Gastroesophageal sphincter (tissue), 4 donors: ENCODE measurements around the gene RUNX2. TPM values are rescaled to one million over a fixed set of nuclear protein-coding genes. Genes with fewer than 3 reads are reported as not detected.

ENCODE experiments used
- ATAC-seq: fragments of 150-250 bp; one replicate; pipeline ENCODE4 v1.9.1; 2016; ENCODE audit warnings: mild to moderate bottlenecking, moderate library complexity
- H3K27ac ChIP-seq, 4 donors: fragments of 200-600 bp; sonication (generic) in 3 of 4; 1 replicate in 3 of 4; 2 replicates in 1 of 4; pipeline ENCODE4 v1.5.1; 2016 to 2019
- H3K27me3 ChIP-seq: fragments of 200-600 bp; sonication (generic); one replicate; pipeline ENCODE4 v1.5.1; 2019
- H3K36me3 ChIP-seq, 2 donors: fragments of 200-600 bp; sonication (generic); one replicate each; pipeline ENCODE4 v1.5.1; 2019; ENCODE audit warnings: control low read depth in 1 of 2
- H3K4me1 ChIP-seq, 3 donors: fragments of 200-600 bp; sonication (generic); 1 replicate in 2 of 3; 2 replicates in 1 of 3; pipeline ENCODE4 v1.5.1; 2016 to 2019; ENCODE audit warnings: control low read depth in 2 of 3
- H3K4me3 ChIP-seq, 2 donors: fragments of 200-600 bp; sonication (generic); one replicate each; pipeline ENCODE4 v1.5.1; 2019; ENCODE audit warnings: mild to moderate bottlenecking in 1 of 2, moderate library complexity in 1 of 2
- H3K9me3 ChIP-seq, 3 donors: fragments of 200-600 bp; sonication (generic); one replicate each; pipeline ENCODE4 v1.5.1; 2017 to 2019; ENCODE audit warnings: control low read depth in 2 of 3
- EP300 ChIP-seq: sonication (generic); formaldehyde crosslinking; IDR thresholded peaks from one replicate; pipeline ENCODE4 v1.6.1; 2017; ENCODE audit warnings: antibody characterized with exemption, mild to moderate bottlenecking
- POLR2A ChIP-seq, 2 donors: fragments of 450-650 bp; IDR thresholded peaks; one replicate each; pipeline ENCODE4 v1.6.1; 2017; ENCODE audit warnings: antibody characterized with exemption in 2 of 2, mild to moderate bottlenecking in 2 of 2, moderate library complexity in 1 of 2
- POLR2AphosphoS5 ChIP-seq: sonication (generic); formaldehyde crosslinking; IDR thresholded peaks from one replicate; pipeline ENCODE4 v1.6.1; 2017; ENCODE audit warnings: antibody characterized with exemption
- WGBS, 2 donors: methylation state at CpG; one replicate each; pipeline ENCODE4 v1.1.5; 2018; ENCODE audit warnings: low coverage in 1 of 2; 5-methylcytosine and 5-hydroxymethylcytosine counted together
- total RNA-seq, 4 donors: library from RNA; depleted of rRNA; stranded (reverse); fragments of >200 nt; gene quantifications; one replicate each; pipeline ENCODE4 v1.1.0, GENCODE V29; 2016
- TF ChIP-seq, protein P1 (sequence below), 4 experiments: fragments of 200-600 bp in 2 of 4; fragments of 450-650 bp in 2 of 4; sonication (generic) in 1 of 4; IDR thresholded peaks; one replicate each; pipeline ENCODE4 v1.5.1; 2017 to 2019; ENCODE audit warnings: antibody characterized with exemption in 4 of 4, mild to moderate bottlenecking in 2 of 4, moderate library complexity in 2 of 4

RUNX2 gene
- total RNA-seq, 4 donors from 2014 or later, result 0.16 to 0.94 (median 0.65) TPM

DNA sequence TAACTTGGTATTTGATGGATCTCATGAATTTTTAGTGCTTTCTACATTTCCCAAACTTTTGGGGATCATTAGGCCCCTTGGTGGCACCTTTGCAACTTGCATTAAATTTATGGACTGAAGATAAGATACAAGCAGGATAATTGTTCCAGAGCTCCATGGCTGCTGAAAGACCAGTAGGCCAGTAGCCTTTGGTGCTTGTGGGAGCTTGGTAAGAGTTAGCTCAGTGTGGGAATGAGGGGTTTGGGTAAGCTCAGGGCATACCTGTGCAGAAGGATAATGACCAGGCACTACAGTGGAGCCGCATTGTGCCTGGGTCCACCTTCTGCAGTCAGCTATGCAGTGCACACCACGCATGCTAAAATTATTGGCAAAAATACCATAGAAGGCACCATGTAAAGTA lies 290.1 kb downstream of the RUNX2 start:
- H3K27ac ChIP-seq, result no peak overlapping the region
- 88 to 94% methylated on average over 2 of the region's 2 CpGs for WGBS, 2 donors
- H3K36me3 ChIP-seq, result no peaks in the 10 kb centered on the region
- no peaks in the 10 kb centered on the region for H3K9me3 ChIP-seq
- no peaks in the 10 kb centered on the region for H3K4me1 ChIP-seq
- ATAC-seq, result no peak
- peaks cover 6% of the 10 kb centered on the region for H3K27me3 ChIP-seq
- TF ChIP-seq POLR2A (IDR thresholded peaks at IDR 0.05), result no peak
- no peak for TF ChIP-seq POLR2AphosphoS5
- TF ChIP-seq EP300, result no peak
- TF ChIP-seq, protein P1, sequence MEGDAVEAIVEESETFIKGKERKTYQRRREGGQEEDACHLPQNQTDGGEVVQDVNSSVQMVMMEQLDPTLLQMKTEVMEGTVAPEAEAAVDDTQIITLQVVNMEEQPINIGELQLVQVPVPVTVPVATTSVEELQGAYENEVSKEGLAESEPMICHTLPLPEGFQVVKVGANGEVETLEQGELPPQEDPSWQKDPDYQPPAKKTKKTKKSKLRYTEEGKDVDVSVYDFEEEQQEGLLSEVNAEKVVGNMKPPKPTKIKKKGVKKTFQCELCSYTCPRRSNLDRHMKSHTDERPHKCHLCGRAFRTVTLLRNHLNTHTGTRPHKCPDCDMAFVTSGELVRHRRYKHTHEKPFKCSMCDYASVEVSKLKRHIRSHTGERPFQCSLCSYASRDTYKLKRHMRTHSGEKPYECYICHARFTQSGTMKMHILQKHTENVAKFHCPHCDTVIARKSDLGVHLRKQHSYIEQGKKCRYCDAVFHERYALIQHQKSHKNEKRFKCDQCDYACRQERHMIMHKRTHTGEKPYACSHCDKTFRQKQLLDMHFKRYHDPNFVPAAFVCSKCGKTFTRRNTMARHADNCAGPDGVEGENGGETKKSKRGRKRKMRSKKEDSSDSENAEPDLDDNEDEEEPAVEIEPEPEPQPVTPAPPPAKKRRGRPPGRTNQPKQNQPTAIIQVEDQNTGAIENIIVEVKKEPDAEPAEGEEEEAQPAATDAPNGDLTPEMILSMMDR (IDR thresholded peaks at IDR 0.05), result no peak
- no peak overlapping the region for H3K4me3 ChIP-seq

DNA sequence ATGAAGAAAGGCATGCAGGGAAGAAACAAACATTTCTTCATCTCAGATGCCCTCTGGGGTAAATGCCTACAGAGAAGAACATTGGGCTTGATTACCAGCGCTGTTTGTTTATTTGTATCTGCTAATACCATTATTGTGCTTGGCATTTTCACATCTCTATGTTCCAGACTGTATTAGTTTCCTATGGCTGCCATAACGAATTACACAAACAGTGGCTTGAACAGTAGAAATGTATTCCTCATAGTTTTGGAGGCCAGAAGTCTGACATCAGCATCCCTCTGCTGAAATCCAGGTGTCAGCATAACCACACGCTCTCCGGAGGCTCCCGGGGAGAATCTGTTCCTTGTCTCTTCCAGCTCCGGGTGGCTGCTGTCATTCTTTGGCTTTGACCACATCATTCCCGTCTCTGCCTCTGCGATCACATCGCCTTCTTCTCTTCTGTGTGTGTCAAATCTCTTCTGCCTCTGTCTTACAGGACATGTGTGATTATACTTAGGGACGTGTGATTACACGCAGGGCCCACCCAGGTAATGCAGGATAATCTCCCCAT lies 291.2 kb downstream of the RUNX2 start:
- no peaks in the 10 kb centered on the region for H3K36me3 ChIP-seq
- TF ChIP-seq POLR2A (IDR thresholded peaks at IDR 0.05), result no peak
- TF ChIP-seq, protein P1 (IDR thresholded peaks at IDR 0.05), result no peak
- no peak for TF ChIP-seq POLR2AphosphoS5
- no peak for TF ChIP-seq EP300
- ATAC-seq, result no peak
- WGBS, 2 donors, result 70 to 92% methylated on average over 9 to 11 of the region's 11 CpGs
- no peaks in the 10 kb centered on the region for H3K4me1 ChIP-seq
- peaks cover 6% of the 10 kb centered on the region for H3K27me3 ChIP-seq
- H3K27ac ChIP-seq, result no peak overlapping the region
- no peaks in the 10 kb centered on the region for H3K9me3 ChIP-seq
- H3K4me3 ChIP-seq, result no peak overlapping the region

DNA sequence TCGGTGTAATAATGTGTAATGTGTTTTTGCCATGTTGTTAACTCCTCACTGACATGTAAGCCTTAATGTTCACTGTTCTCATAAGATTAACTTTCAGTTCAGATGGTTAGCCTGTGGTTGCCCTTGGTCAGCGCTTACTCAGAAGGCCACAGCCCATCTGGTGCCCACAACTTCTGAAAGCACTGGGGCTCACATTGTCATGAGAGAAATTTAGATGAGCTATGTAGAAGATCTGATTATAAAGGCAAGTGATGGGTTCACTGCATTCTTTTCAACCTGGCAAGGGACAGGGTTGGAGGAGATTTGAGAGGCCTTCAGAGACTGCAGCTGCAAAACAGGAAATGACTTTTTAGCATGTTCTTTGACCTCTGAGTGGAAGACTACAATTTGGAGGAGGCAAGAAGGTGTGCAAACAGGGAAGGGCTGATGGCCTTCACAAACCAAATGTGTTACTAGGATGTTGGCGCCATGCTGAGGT lies 291.9 kb downstream of the RUNX2 start:
- TF ChIP-seq POLR2AphosphoS5 (no peak), EP300 (no peak), POLR2A (IDR thresholded peaks at IDR 0.05) (no peak)
- TF ChIP-seq, protein P1 (IDR thresholded peaks at IDR 0.05), result no peak
- 93 to 100% methylated on average over 2 to 3 of the region's 3 CpGs for WGBS, 2 donors
- no peak for ATAC-seq
- Histone ChIP-seq H3K36me3 (no peaks in the 10 kb centered on the region), H3K9me3 (no peaks in the 10 kb centered on the region), H3K4me1 (no peaks in the 10 kb centered on the region), H3K27me3 (peaks cover under 1% of the 10 kb centered on the region), H3K4me3 (no peak overlapping the region), H3K27ac (no peak overlapping the region)

DNA sequence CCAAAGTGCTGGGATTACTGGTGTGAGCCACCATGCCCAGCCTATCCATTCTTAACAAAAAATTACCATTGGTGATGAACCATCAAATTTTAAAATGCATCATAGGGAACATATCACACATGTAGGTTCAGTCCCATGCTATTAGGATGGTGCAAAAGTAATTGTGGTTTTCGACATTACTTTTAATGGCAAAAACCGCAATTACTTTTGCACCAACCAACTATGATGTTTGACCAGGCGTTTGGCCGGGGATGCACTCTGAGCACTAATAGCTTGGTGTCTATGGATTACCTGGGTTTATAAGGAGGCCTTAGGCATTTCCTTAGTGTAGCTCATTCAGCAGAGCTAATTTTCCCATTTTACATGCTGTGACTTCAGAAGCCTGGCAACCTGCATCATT lies 296.1 kb downstream of the RUNX2 start:
- Histone ChIP-seq H3K36me3 (no peaks in the 10 kb centered on the region), H3K27me3 (no peaks in the 10 kb centered on the region), H3K4me3 (no peak overlapping the region), H3K4me1 (no peaks in the 10 kb centered on the region), H3K9me3 (no peaks in the 10 kb centered on the region), H3K27ac (no peak overlapping the region)
- 88 to 100% methylated on average over 4 of the region's 4 CpGs for WGBS, 2 donors
- ATAC-seq, result no peak
- TF ChIP-seq, protein P1 (IDR thresholded peaks at IDR 0.05), result no peak
- no peak for TF ChIP-seq POLR2AphosphoS5
- TF ChIP-seq EP300, result no peak
- no peak for TF ChIP-seq POLR2A (IDR thresholded peaks at IDR 0.05)

DNA sequence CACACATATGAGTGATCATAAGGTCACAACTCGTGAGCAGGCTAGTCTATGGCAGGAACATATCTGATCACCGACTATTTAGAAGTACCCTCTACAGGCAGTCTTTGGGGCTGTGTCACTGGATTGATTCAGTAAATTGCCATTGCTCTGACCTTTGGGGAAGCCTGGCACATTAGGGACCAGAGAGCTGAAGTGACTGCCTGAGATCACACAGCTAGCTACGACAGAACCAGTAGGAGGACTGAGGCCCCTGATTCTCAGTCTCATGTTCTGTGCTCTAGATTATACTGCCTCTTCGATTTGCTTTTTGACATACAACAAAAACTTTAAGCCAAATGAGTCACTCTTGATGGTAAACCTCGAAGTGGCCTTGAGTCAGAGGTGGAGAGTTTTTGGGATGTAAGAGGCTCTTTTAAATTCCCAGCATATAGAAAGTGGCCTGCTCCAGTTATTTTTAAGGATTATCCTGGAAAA lies 297.1 kb downstream of the RUNX2 start:
- Histone ChIP-seq H3K4me3 (no peak overlapping the region), H3K4me1 (no peaks in the 10 kb centered on the region), H3K27me3 (no peaks in the 10 kb centered on the region), H3K36me3 (no peaks in the 10 kb centered on the region), H3K9me3 (no peaks in the 10 kb centered on the region), H3K27ac (no peak overlapping the region)
- 87 to 94% methylated on average over 5 of the region's 5 CpGs for WGBS, 2 donors
- TF ChIP-seq POLR2AphosphoS5 (no peak), EP300 (no peak), POLR2A (IDR thresholded peaks at IDR 0.05) (no peak)
- TF ChIP-seq, protein P1 (IDR thresholded peaks at IDR 0.05), result no peak
- no peak for ATAC-seq
